Measurements from ENCODE around the gene FAM114A2. TPM values are rescaled to one million over a fixed set of nuclear protein-coding genes. Genes with fewer than 3 reads are reported as not detected.

The FAM114A2 gene
- total RNA-seq, 1 donor from 2014 or later: 29.7 TPM

GRCh38 chr5:154078272-154078671 is 39.6 kb upstream of the FAM114A2 start:
- Histone ChIP-seq H3K9ac (ENCODE audit: low read length) (no peak overlapping the region), H3K4me2 (ENCODE audit: low read length) (no peak overlapping the region), H3K9me3 (ENCODE audit: insufficient read depth, low read depth, low read length) (no peaks in the 10 kb centered on the region), H3K79me2 (ENCODE audit: insufficient read depth, low read length) (no peaks in the 10 kb centered on the region), H4K20me1 (ENCODE audit: insufficient read depth, low read length) (no peaks in the 10 kb centered on the region), H3K4me3 (ENCODE audit: insufficient read depth, low read depth, low read length) (no peak overlapping the region), H2AFZ (ENCODE audit: low read depth, low read length) (no peak overlapping the region), H3K27ac (ENCODE audit: low read depth, low read length) (no peak overlapping the region), H3K27me3 (ENCODE audit: insufficient read depth, low read length) (no peaks in the 10 kb centered on the region), H3K36me3 (ENCODE audit: insufficient read depth, low read length) (no peaks in the 10 kb centered on the region), H3K4me1 (ENCODE audit: insufficient read depth, low read length) (peaks cover 7% of the 10 kb centered on the region)
- FAIRE-seq (no peak), DNase-seq (ENCODE audit: low read depth) (no peak)
- H3K9me3 Mint-ChIP-seq (ENCODE audit: unreplicated experiment): no peaks in the 10 kb centered on the region
- no peaks in the 10 kb centered on the region for H3K36me3 Mint-ChIP-seq (ENCODE audit: low read depth, unreplicated experiment)
- TF ChIP-seq EZH2 (IDR thresholded peaks at IDR 0.05; ENCODE audit: insufficient read depth, low read length): no peak
- no peak for TF ChIP-seq CTCF (IDR thresholded peaks at IDR 0.05; ENCODE audit: insufficient read depth, low read depth, low read length)
- no peaks in the 10 kb centered on the region for H3K4me1 Mint-ChIP-seq (ENCODE audit: low read depth, unreplicated experiment)
- H3K4me3 Mint-ChIP-seq (ENCODE audit: unreplicated experiment): no peak overlapping the region
- peaks cover 20% of the 10 kb centered on the region for H3K27me3 Mint-ChIP-seq (ENCODE audit: low read depth, unreplicated experiment)
- no peak overlapping the region for H3K27ac Mint-ChIP-seq (ENCODE audit: unreplicated experiment)

GRCh38 chr5:154077696-154078095 is 39.0 kb upstream of the FAM114A2 start:
- no peaks in the 10 kb centered on the region for H3K27me3 ChIP-seq (ENCODE audit: insufficient read depth, low read length)
- H3K4me3 Mint-ChIP-seq (ENCODE audit: unreplicated experiment): no peak overlapping the region
- FAIRE-seq: no peak

More at GRCh38 chr5:154077696-154078095, 39.0 kb upstream of the FAM114A2 start:
- H3K4me2 ChIP-seq (ENCODE audit: low read length): no peak overlapping the region
- no peaks in the 10 kb centered on the region for H3K9me3 ChIP-seq (ENCODE audit: insufficient read depth, low read depth, low read length)
- Mint-ChIP-seq H3K27ac (ENCODE audit: unreplicated experiment) (no peak overlapping the region), H3K36me3 (ENCODE audit: low read depth, unreplicated experiment) (no peaks in the 10 kb centered on the region), H3K9me3 (ENCODE audit: unreplicated experiment) (no peaks in the 10 kb centered on the region), H3K27me3 (ENCODE audit: low read depth, unreplicated experiment) (peaks cover 20% of the 10 kb centered on the region), H3K4me1 (ENCODE audit: low read depth, unreplicated experiment) (no peaks in the 10 kb centered on the region)
- DNase-seq (ENCODE audit: low read depth): peak; percentile 65
- H3K27ac ChIP-seq (ENCODE audit: low read depth, low read length): no peak overlapping the region
- no peaks in the 10 kb centered on the region for H3K36me3 ChIP-seq (ENCODE audit: insufficient read depth, low read length)
- no peaks in the 10 kb centered on the region for H4K20me1 ChIP-seq (ENCODE audit: insufficient read depth, low read length)
- H2AFZ ChIP-seq (ENCODE audit: low read depth, low read length): no peak overlapping the region
- H3K79me2 ChIP-seq (ENCODE audit: insufficient read depth, low read length): no peaks in the 10 kb centered on the region
- peaks cover 7% of the 10 kb centered on the region for H3K4me1 ChIP-seq (ENCODE audit: insufficient read depth, low read length)
- TF ChIP-seq EZH2 (IDR thresholded peaks at IDR 0.05; ENCODE audit: insufficient read depth, low read length) (no peak), CTCF (IDR thresholded peaks at IDR 0.05; ENCODE audit: insufficient read depth, low read depth, low read length) (no peak)
- no peak overlapping the region for H3K4me3 ChIP-seq (ENCODE audit: insufficient read depth, low read depth, low read length)
- H3K9ac ChIP-seq (ENCODE audit: low read length): no peak overlapping the region
